Activated CD4-positive, CD25-positive, alpha-beta regulatory T cell treated with anti-CD3 and anti-CD28 coated beads, Interleukin-2, amount 50 U/mL, for 24 hours (primary cell): Measurements from ENCODE around the gene ADGRV1.

Experiments
- ATAC-seq, 2 donors: fragments of 150-1000 bp; cut with Tn5 transposase; one replicate each; pipeline ENCODE4 v1.10.0; 2021; ENCODE audit warnings: mild to moderate bottlenecking in 1 of 2, moderate library complexity in 1 of 2

The ADGRV1 gene

DNA sequence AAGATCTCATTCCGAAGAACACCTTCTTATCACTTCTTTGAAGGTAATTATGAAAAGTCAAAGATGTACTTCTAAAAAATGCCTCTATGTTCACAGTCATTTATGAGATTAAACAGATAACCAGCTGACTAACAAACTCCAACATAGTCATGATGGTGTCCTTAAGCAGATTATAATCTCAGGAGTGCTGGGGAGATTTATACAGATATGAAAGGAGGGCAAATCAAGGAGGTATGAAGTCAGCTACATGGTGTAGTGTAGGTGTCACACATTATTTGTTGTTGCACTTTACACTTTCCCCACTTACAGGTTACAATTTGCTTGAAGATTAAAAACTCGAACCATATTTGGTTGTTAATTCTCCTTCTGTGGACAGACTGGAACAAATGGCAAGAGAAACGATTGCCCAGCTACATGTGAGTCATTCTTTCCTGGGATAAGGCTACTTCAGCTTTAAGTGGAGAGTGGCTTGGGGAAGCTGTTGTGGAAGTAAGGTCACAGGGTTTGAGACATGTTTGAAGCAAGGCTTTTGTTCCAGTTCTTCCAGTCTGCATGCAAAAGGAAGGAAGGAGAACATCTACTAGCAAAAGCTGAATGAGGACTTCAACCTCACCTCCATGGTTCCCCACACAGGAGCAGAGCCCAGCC is 320.1 kb downstream of the ADGRV1 start:
- no peak for ATAC-seq

DNA sequence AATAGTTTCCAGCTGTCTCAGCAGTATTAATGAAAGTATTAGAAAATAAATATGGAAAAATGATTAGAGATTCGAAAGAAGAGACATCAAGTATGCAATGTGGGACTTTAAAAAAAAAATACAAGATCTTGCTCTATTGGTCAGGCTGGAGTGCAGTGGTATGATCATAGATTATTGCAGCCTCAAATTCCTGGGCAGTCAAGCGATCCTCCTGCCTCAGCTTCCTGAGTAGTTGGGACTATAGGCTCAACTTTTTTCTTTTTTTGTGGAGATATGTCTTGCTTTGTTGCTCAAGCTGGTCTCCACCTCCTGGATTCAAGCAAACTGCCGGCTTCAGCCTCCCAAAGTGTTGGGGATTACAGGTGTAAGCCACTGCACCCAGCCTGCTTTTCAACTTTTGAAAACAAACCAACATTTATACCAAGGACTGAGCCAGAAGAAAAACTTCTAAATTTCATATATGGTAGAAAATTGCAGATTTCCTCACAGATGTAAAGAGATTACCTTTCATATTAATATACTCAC is 323.1 kb downstream of the ADGRV1 start:
- no peak for ATAC-seq

DNA sequence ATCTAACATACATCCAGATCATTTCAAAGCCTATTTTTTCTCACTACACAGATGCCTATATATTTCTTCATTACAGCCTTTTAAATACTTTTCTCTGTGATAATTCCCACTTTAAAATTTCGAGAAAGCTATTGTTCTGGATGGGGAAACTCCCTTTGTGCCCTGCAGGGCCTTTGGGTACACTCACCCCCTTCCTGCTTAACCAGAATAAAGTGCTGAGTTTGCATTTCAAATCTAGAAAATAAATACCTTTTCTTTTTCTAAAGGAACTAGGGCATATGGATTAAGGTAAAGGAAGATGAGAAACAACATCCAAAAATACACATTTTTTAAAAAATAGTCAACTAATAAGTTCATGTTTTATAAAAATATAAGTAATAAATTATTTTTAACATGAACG is 323.9 kb downstream of the ADGRV1 start:
- no peak for ATAC-seq

DNA sequence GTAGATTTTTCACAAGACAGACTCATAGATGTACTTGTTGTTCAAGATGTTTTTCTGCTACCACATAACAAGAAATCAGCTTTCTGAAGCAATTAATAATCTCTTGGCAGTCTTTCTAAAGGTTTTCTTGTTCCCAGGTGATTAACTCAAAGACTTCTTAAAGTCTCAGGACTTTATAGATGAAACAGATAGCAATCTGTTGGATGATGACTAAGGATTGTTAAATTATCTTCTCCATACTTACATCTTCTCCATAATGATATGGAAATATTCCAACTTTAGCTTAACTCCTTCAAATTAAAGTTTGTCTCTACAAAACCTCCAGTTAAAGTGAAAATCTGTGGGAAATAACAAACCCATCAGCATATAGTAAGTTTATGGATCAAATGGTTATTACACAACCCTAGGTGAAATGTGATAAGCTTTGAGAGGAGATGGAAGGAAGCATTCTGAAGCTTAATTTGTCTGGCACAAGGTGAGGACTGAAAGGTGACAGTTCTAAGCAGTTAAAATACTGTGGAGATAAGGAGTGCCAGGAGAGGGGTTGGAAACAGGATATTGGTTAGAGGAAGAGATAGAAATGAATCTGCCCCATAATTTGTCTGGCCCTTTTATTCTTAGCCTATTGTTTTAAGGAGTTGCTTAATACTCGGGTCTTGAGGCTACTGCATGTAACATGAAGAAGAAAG is 326.7 kb downstream of the ADGRV1 start:
- no peak for ATAC-seq

DNA sequence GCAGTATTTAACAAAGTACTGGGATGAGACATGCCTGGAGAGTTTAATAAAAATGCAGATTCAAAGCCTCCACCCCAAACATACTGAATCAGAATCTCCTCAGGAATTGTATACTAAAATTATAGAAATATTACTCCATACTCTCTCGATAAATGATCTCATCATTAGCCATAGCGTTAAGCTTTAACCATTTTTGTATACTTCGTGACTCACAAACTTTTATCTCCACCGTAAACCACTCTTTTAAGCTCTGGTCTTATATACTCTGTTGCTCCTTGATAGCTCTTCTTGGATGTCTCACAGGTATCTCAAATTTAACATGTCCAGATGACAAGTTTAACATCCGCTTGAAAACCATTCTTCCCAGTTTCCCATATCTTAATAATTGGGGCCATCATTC is 327.8 kb downstream of the ADGRV1 start:
- no peak for ATAC-seq

DNA sequence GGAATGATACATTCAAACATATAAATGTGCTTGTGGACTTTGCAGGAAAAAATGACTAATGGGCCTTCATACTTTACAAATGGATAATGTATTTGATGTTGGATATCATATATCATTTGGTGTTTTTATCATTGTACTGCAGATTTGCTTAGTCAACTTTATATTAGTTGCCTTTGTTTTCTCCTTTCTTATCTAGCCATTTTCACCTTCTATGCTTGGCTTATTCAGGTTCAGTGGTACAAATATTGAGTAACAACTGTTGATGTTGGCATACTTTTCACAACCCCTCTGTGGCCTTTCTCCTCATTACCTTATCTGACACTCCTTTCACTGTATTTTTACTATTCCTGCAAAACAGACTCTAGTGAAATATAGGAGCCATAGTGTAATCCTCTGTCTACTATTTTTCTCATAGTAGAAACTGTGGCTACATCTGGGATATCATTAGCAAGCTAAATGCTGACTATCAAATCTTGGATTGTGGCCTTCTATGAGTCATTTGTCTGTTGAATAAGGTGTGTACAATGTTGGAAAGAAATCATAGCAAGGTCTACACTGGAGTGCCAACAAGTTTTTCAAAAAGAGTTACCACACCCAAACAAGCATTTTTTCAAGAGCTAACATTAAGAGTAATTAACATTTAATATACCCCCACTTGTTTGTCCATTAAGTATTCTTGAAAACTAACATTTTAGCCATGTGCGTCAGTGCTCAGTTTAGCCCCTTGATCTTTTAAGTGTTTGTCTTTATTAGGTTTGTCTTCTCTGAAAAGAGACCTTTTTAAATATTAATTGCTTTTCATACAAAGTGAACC is 330.1 kb downstream of the ADGRV1 start:
- ATAC-seq: no peak

DNA sequence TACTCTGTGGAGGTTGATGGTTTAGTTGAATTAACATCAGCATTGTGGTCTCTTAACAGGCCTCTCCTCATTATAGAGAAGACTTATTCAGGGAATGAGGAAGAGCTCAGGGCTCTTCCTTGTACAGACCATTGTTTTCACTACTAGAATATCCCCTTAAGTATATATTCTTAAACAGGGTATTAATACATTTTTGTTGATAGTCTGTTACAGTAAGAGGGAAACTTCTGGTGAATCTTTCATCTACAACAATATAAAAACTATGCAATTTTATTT is 330.7 kb downstream of the ADGRV1 start:
- no peak for ATAC-seq

DNA sequence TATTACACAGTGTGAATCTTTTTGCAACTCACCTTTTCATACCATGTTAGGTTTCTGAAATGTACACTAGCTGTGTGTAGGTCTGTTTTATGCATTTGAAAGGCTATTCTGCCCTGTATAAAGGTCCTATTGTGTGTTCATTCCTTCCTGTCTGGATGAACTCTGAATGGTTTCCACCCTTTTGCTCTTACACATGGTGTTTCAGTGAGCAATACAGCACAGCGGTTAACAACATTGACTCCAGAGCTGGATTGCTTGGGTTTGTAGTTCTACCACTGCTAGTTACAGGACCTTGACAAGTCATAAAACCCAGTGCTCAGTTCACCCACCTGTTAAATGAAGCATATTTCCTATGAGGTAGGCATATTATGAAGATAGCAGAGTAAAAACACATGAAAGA is 331.6 kb downstream of the ADGRV1 start:
- no peak for ATAC-seq

DNA sequence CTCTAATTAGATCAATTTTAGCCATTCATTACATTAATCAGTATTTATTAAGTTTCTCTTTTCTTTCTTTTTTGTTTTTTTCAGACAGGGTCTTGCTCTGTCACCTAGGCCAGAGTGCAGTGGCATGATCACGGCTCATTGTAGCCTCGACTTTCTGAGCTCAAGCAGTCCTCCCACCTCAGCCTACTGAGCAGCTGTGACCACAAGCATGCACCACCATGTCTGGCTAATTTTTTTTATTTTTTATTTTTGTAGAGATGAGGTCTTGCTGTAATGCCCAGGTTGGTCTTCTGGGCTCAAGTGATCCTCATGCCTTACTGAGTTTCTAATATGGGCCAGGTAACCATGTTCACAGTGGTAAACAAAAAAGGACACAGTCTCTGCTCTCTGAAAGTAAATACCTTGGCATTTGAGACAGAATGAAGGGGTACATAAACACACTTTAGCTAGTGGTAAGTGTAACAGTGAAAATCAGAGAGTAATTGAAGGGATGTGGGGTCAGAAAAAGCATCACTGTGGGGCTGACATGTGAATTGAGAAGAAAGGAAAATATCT is 336.3 kb downstream of the ADGRV1 start:
- no peak for ATAC-seq

DNA sequence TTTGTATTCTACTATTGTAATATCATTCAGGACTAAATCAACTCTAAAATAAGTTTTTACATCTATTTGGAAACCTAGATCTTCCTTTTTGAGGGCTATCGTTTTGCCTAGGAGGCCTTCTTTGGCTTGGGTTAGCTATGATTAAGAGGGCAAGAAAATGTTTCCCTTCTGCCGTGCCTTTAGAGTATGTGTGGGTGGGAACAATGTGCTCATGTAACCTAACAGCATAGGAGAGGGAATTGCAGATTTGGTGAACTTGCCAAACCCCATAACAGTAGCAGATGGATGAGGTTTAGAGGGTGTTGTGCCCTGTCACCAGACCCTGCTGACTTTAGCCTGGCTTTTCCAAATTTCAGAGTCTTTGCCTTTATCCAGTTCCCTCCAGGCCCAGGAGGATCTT is 339.0 kb downstream of the ADGRV1 start:
- no peak for ATAC-seq

DNA sequence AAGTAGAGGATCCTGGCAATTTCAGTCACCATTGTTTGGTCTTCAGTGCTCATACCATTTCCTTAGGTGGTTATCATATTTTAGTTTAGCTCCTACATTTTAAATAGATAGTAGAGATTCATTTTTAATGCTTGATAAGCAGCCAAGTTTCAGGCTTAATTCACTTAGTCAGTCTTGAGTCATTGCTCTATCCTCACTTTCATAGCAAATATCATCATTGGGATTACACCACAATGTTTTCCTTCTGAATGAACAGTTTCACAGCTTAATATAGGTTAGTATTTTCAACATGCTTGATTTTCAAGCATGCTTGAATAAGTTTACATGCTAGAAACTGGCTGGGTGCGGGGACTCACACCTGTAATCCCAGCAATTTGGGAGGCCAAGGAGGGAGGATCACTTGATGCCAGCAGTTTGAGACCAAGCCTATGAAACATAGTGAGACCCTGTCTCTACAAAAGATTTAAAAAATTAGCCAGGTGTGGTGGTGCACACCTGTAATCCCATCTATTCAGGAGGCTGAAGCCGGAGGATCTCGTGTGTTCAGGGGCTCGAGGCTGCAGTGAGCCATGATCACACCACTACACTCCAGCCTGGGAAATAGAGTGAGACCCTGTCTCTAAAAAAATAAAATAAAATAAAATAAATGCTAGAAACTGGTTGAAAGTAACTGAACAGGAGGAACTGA is 339.9 kb downstream of the ADGRV1 start:
- ATAC-seq: no peak

DNA sequence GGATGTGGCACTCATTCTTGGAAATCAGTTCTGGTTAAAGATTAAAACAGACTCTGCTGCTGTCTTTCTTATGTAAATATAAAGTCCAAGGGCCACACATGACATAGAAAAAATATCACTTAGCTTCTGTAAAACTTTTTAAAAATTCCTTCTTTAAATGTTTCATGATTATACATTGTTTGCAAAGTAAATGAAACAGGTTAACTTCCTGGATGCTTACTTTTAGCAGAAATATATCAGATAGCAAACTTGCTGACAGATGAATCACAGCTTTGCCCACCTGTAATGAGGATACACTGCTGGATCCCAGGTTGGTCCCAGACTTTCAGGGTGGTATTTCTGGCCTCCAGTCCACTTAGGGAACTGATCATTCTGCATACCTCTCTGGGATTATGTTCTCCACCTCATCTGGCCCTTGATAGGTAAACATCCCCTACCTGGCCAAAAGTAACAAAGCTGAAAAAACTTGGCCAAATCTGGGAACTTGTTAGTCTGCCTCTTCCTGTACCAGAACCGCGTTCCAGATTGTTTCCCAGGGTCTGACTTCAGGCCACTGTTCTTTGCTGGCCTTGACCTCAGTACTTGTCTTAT is 340.5 kb downstream of the ADGRV1 start:
- no peak for ATAC-seq

DNA sequence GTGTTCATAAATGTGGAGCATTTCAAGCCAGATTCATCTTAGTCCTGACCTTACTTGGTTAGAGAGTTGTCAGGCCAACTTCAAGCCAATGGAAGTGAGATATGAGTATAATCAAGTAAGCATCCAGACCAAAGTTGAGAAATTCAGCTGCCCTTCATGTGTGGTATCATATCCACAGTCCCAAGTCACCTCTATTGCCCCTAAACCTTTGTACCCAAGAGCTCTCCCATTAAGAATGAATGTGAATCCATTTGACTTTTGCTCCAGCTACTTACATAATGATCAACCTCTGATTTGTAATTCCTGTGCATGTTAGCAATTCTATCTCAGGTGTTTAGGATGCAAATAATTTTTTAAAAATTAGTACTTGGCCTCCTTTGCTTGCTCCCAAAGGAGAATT is 342.7 kb downstream of the ADGRV1 start:
- no peak for ATAC-seq

DNA sequence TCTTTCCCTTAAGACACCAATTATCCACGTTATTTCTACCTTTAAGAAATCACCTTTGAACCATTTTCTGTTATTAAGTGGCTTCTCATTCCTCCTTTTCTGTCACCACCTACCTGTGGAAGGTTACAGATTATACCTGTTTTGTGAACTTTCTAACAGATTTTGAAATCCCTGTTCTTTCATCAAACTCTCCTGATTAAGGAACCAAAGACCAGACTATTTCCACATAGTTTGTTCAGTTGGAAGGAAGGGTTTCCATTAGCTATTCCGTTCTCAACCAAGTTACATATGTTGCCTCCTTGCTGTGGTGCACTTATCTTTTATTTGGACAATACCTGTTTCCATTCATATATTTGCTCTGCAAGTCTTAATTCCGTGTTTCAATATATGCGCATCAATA is 343.6 kb downstream of the ADGRV1 start:
- ATAC-seq: no peak

DNA sequence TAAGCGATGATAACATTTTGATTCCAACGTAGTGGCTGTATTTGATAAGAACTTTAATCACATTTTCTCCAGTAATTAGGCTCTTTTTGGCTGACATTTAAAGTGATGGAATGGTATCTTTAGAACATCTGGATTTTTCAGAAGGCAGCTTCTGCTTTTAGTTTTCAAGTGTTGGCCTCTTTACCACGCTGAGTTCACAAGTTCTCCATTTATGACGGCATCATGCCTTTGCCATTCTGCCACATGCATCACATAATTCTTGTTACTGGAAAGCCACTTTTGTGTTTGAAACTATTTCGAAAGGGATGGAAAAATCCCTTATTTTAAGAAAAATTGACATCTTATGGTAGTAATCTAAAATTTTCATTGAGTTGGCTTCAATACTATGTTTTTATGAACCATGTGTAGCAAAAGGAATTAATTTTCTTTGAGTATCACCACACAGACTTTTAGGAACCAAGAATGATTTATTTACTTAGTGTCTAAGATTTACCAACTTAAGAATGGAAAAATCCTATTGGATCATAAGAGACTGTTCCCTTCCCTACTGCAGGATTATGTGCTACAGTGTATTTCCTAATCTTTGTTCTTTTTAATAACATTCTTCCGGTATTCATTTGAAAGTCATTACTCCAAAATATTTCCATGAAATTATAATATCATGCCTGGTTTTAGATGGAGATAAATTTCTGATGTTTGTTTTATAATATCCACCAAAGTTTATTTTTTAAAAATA is 344.2 kb downstream of the ADGRV1 start:
- no peak for ATAC-seq

DNA sequence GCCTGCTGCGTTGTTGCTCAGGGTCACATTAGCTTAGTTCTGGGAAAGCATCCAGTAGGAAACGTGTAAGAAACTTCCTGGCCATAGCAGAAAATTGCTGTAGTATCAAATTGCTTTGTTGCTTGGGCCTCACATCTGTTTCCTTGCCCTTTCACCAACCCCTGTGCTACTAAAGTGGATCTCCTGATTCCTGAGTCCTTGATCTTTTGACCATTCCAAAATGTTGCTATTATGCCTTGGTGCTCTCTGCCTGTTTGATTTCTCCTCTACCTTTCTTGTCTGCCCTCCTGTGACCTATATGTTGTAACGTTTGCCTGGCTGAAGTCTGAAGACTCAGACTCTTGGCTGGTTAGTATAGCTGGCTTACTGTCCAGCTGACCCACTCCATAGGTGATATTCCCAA is 350.5 kb downstream of the ADGRV1 start:
- ATAC-seq: no peak

DNA sequence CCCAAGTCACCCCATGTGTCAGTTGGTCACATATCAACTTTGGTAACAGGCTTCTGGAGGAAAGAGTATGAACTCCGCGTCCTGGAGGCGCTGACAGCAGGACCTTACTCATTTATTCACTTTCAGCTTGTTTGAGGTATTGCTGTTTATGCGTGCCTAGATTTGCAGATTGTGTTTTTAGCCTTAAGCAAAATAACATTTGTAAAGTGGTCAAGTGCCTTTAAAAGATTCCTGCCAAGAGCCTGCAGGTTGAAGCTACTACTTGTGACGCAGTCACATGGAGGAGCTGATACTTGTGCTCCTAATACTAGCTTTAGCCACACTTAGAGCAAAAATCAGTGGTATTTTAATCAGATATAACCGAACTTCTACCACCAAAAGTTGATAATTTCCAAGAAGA is 351.3 kb downstream of the ADGRV1 start:
- ATAC-seq: no peak

DNA sequence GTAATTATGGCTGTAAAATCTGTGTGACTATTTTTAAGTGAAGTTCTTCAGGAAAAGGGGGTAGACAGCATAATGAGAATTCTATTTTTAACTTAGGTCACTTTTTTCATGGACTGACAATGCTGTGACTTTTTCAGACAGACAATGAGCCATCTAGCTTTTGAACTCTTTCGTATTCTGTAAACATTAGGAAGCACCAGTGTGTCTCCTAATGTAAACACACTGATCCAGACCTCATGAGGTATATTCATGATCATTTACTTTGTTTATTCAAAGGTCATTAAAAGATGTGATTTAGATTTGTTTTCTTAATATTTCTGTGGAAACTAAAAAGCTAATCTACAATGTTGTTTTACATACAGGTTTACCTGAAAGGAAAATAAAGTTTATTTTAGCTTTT is 352.6 kb downstream of the ADGRV1 start:
- ATAC-seq: no peak

DNA sequence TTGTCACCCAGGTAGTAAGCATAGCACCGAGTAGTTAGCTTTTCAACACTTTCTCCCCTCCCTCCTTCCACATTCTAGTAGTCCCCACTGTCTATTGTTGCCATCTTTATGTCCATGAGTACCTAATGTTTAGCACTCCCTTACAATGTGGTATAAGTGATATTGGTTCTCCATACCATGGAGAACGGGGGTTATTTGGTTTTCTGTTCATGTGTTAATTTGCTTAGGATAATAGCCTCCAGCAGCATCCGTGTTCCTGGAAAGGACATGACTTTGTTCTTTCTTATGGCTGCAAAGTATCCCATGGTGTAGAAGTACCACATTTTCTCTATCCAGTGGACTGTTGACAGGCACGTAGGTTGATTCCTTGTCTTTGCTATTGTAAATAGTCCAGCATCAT is 353.9 kb downstream of the ADGRV1 start:
- ATAC-seq: no peak

DNA sequence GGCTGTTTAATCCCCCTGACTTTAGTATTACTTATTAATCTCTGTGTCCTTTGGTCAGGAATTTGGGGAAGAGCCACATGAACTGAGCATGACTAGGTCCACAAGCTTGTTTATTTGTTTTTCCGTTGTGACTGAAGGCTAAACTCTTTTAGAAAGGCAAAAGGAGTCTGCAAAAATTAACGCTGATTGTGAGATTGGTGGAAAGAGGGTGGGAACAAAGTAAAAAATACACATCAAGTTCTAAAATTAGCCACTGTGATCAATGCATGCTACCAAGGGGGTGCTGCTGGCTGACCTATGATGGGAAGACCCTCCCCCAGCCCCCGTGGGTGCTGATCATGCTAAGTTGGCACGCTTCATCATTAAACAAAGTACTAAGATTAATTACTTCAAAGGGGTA is 356.8 kb downstream of the ADGRV1 start:
- ATAC-seq: no peak

DNA sequence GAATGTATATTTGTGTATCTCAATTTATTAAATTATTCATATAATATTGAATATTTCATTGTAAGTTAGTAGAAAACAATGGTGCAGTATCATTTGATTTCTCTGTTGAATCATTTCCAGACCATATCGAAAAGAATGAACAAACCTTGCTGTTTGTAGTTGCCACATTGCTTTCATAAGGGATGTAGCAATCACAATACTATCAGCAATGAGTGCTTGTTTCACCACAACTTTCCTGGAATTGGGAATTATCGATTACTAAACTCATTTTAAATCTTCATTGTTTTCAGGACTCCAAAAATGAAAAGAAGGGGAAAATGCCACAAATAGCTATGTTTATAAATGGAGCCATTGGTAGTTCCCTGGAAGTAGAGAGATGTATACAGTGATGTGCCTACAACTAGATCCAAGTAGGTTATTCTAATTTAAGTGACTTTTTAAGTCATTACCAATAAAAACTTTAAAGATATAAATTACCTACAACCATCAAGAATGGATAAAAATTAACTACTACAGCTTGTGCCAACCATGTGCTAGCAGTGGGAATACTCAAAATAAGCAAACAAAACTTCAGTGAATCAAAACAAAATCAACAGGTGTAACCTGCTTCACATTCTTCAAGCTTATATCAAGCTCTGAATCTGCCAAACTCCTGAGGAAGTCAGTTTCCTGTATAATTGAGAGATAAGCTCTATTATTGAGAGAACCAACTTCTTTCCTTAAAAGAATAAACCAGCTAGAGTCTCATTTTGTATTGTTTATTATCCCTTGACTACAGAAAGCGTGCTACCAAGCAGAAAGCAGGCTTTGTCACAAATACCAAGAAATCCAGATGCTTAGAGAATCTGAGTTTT is 358.6 kb downstream of the ADGRV1 start:
- no peak for ATAC-seq
